LHCN-M2 (cell line): ENCODE results near the gene SEBOX. TPM values are rescaled to one million over a fixed set of nuclear protein-coding genes. Genes with fewer than 3 reads are reported as not detected.

Source experiments
- DNase-seq: peaks from one replicate; pipeline ENCODE4 v3.0.0-alpha.2; 2012; ENCODE audit warnings: low read depth
- total RNA-seq: library from RNA; depleted of rRNA; stranded (reverse); fragments of >200 nt; gene quantifications from 2 replicates; pipeline ENCODE4 v1.2.3, GENCODE V29; 2014

Gene SEBOX
- total RNA-seq, 1 experiment from 2014 or later = not detected

DNA sequence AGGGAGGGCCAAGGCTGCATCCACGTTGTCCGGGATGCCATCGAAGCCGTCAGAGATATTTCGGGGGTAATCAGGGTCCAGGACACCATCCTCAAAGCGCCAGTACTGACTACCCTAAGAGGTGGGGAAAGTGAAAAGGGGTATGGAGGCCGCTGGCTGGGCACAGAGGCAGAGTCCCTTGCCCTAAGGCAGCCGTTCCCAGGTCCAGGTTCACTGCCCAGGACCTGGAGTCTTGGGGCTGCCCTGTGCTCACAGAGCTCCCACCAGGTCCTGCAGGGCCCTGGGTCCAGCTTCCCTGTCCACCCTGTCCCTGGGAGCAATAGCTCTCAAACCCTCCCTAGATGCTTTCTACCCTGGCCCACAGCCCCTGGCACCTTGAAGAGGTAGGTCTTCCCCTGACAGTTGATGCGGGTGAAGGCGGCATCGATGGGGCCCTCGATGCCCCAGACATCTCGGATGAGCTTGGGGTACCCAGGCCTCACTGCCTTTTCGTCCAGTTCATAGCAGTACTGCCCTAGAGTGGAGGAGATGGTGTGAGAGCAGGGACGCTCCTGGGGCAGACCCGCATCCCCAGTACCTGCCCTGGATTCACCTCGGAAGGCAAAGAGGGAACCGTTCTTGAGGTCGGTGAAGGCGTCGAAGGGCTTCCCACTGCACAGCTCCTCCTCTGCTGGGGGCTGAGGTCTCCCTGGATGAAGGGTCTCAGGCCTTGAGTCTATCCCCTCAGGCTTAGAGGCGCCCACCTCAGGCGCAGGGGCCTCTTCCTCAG lies 4.1 kb upstream of the SEBOX start:
- DNase-seq = no peak

DNA sequence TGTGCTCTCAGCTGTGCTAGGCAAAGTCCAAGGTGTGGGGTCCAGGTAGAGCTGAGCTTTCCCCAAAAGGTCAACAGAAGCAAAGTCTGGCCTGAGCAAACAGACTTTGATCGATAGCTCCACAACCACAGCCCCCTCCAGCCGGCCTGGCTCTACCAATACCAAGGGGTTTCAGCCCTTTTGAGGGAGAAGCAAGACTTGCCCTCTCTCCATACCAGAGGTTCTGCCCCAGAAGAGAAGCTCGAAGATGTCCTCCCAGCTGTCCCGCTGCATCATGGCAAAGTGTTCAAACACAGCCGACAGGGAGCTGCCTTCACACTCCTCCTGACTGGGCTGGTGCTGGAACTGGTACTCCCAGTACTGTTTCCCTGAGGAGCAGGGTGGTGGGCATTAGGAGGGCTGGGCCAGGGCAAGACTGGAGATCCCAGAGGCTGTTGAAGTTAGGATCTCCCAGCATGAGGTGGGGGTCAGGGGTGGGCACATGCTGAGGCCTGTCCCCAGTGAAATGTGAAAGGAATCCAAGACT lies 3.4 kb upstream of the SEBOX start:
- DNase-seq = no peak

DNA sequence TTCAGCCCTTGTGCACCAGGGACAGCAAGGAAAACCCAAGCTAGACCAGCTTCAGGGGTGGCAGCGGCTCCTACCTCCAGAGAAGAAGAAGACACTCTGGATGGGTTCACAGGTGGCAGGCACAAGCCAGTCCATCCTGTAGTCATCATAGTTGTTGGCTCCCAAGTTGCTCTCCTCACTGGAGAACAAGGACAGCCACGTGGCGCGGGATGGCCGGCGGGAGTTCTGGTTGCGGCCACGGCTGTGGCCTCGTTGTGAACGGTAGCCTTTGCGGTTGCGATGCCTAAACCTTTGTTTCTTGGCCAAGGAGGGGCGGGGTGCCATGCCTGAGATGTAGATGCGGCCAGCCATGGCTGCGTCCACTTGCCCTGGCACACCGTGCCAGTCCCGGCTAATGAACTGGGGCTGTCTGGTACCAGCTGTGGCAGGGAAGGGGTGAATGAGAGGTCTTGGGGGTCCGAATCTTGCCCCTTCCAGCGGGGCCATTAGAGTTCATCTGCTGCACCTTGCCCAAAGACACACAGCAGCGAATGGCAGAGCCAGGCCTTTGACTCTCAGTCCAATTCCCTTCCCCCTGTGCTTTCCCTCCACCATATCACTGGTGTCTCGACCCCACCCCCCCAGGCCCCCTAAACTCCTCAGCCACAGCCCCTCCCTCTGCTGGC lies 2.8 kb upstream of the SEBOX start:
- DNase-seq = no peak

DNA sequence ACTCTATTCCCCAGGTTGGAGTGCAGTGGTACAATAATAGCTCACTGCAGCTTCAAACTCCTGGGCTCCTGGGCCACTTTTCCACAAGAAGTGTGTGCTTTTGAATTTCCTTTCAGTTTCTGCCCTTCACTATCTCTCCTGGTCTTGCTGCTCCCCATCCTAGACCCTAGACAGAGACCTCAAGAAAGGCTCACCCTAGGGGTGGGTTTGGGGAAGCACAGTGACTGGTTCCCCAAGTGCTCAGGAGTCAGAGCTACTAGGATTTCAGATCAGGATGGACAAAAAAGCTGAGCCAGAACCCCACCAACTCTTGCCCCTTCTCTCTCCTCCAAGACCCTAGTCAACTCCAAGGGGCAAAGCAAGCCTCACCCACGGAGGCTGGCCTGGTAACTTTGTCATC lies 1.6 kb upstream of the SEBOX start:
- DNase-seq = no peak

DNA sequence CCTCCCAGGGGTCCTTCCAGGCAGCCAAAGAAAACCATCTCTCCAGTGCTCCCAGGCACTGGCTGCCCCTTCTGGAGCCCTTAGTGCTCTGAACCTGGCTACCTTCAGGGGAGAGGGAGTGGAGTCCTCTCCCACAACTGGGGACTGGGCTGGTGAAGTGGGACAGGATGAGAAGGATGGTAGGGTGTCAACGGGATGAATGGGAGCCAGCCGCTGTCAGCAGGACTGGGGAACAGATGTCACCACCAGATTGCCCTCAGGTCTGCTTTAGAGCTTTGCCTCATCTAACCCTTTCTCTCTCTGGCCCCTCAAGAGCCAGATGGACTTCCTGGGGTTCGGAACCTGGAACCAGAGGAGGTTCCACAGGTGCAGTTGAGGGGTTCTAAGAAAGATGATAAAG lies 488 bp upstream of the SEBOX start:
- no peak for DNase-seq

DNA sequence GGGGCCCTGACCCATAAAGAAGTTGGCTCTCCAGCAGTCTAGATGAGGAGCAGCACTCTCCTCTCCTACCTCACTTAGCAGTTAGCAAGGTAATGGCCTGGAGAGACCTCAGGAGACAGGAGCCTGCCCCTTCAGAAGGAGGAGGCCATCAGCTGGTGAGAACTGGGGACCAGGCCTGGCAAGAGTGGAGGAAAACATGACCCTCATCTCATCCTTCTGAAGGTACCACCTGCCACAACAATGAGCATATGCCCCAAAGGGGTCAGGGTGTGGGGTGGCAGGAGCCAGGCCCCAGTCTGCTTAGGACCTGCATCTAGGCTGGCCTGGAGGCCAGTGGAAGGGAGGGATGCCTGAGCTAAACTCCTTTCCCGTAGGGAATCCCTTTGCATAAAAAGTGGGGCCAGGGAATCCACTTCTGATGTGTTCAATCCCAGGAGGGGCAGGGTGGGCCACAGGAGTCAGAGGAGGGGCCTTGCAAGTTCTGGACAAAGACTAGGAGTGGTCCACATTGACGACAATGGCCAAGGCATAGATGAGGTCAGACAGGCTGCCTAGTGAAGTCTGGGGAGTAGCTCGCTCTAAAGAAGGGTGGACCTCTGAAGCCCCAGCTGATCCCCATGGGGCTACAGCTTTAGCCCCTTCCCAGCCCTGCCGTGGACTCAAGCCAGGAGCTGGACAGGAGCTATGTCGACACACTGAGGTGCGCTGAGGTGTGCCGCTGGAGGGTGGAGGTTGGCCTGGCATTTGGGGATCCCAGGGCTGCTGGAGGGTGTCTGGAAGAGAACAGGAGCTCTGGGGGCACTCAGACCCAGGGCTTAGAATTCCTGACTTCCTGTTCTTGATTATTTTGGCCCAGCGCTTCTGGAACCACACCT lies 986 bp downstream of the SEBOX start:
- no peak for DNase-seq

DNA sequence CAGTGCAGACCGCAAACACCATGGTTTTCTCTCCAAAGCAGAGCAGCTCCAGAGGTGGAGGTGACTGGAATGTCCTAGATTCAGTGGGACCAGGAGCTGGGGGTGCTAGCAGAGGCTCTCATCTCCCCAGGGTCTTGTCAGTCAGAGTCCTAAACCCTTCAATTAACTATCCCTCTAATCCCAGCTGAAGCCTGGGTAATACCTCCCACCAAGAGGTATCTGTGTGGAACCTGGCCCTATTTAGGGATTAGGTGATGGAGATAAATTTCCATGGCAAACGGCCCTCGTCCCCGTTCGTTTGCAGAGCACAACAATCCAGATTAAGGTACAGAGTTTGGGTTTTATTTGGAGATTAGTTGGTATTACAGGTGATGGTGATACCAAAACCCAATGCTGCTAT lies 1.8 kb downstream of the SEBOX start:
- no peak for DNase-seq

DNA sequence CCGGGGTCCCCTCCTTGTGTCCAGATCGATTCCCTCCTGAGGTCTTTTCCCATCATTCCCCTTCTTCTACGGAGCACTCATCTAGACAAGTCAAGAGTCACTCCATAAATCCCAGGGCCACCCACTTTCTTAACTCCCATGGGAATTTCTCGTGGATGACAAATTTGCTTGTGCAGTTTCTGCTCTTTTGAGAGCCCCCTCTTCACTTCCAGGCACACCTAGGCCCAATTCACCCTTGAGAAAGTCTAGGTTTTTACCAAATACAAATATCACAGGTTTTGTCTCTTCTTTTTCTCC lies 7.2 kb downstream of the SEBOX start:
- DNase-seq = no peak

DNA sequence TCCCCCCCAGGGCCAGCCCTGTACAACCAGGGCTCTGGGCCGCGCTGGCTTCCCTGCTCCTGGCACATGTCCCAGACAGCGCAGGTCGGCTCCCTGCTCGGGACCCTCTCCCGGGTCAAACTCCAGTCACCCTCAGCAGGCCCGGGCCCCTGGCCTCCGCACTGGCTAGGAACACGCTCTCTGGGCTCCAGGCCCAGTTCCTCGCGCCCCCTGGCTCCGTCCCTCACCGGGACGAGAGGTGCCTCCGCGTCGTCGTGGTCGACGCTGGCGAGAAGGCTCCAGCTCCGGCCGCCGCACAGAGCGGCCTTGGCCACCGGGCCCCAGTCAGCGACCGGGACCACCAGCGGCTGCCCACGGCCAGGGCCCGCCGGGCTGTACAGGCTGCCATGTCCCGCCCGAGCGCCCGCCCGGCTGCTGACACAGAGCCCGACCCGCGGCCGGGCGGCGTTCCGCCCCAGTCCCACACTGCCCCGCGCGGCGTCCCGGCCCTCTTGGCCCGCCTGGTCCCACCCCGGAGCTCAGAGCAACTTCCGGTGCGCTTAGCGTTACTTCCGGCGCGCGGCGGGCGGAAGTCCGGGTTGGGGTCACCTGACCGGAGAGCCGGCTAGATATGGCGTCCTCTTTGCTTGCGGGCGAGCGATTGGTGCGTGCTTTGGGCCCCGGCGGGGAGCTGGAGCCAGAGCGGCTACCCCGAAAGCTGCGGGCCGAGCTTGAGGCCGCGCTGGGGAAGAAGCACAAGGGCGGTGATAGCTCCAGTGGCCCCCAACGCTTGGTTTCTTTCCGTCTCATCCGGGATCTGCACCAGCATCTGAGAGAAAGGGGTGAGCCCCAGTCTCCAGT lies 7.7 kb downstream of the SEBOX start, which contains the start of gene POLDIP2:
TSS of gene POLDIP2 (minus strand) at position 467 of the 840 bp plus-strand sequence. CDS start at position 388, 79 bp downstream.
- peak; percentile 91 for DNase-seq

DNA sequence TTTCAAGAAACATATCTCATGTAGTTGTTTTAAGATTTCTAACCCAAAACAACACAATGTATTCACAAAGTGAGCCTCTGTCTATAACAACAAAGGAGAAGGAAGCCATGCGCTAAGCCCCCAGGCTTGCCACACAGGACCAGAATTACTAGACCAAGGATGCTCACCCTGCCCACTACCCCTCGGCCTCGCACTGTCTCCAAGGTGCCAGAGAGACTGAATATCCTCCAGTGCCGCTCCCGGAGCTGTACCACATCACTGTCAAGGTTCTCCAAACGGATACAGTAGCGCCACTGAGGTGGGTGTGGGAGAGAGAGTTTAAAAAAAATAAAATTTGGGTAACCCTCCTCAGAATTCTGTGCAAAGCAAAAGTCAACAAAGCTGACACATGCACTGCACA lies 14.7 kb downstream of the SEBOX start:
- no peak for DNase-seq

DNA sequence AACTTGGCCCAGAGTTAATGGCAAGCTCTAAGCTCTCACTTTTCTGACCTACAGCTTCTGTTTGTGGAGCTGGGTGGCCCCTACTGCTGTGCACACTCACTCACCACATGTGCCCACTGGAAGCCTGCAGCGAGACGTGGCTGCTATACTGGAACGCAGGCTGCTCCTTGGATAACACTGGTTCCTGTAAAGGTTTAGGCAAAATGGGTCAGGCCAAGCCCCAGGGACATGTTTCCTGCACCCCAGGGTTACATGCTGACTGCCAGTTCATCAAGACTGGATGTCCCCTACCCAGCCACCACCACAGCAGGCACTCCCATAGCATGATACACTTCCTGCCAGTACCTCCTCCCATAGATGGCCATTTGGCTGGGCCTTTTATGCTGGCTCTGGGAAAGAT lies 16.0 kb downstream of the SEBOX start:
- no peak for DNase-seq

DNA sequence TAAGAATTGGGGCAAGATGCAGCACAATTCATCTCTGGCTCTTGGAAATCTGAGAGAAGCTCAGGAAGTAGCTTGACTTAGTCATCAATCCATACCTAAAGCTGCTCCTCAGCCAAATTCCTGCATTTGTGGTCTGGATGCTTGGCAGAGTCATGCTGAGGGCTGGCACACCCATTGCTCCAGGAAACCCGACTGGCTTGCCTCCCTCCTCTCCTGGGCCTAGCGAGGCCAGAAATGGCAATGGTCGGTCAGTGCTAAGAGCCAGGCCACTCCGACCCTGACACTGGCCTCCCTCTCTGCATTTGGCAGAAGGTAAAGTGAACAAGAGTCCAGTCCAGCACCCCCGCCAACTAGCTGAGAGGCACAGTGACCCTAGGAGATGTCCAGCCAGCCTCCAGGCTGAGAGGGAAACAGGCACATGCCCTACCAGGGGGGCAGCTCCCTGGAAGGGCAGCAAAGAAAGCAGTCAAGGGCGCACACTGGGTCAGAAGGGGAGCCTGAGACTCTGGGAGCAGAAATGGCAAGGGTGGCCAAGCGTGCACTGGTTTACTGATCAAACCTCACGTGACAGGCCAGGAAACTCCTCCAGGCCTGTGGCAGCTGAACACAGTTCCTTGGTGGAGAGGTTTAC lies 17.6 kb downstream of the SEBOX start:
- DNase-seq = peak; percentile 90

DNA sequence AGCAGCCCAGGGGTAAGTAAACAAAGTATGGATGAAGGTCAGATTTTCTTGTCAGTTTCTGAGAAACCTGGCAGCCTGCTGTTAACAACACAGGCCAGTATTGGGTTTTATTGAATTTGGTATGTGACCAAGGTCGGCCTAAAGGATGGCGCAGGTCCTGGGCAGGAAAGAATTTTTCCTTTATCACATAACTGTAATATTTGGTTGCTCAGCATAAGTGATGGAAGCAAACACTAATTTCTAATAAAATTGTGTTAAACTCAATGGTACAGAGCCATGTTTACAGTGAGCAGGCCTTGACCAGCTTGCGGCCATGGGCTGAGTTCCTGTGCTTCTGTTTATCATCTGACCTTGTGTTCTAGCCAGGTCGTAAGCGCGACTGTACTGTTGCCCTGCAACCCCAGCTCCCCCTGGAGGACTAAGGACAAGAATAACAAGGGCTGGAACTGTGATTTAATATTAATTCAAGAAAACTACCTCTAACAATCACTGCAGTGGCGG lies 18.2 kb downstream of the SEBOX start:
- no peak for DNase-seq

DNA sequence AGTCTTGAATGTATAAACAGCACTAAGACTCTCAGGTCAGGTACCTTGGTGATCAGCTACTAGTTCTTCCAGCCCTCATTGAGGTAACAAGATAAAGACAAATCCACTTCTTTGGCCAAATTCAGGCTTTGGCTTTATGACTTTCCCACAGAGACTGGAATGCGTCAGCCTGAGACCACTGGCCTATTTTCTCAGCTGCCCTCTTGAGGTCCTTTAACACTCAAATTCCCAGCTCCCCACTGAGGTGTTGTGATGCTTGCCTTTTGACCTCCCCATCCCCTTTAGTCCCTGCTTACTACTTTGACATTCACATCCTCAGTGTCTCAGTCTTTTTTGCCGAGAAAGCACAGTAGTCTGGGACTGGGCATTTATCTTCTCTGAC lies 18.8 kb downstream of the SEBOX start:
- no peak for DNase-seq

DNA sequence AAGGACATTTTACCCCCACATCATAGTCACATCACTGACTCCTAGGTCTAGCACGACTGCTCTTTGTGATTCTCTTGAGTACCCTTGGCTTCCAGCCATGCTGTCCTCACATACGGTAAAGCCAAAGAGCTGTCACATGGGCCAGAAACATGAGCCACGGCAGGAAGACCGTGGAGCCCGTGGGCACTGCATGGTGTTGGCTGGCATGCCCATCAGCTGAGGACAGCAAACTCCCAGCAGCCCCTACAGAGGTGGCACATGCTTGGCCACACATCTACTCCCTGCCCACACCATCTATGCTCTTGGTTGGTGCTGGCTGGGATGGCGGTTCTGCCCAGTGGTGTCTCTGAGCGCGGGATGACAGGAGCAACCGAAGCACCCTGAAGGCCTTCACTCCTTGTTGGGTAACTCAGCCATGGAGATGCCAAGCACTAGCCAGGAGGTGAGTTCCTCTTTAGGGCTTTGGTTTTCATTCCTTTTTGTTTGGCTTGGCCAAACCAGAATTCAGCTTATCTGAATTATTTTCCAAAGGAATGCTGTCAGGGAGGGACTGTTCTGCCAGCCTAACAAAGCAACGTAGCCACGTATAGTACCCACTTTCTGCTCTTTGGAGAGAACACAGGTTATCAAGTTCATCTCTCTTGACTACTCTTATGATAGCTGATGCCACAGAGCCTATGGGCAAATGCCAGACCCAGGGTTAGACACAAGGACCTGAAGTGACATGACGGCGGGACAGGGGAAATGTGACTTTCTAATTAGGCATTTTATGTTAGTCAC lies 19.4 kb downstream of the SEBOX start:
- DNase-seq = no peak

DNA sequence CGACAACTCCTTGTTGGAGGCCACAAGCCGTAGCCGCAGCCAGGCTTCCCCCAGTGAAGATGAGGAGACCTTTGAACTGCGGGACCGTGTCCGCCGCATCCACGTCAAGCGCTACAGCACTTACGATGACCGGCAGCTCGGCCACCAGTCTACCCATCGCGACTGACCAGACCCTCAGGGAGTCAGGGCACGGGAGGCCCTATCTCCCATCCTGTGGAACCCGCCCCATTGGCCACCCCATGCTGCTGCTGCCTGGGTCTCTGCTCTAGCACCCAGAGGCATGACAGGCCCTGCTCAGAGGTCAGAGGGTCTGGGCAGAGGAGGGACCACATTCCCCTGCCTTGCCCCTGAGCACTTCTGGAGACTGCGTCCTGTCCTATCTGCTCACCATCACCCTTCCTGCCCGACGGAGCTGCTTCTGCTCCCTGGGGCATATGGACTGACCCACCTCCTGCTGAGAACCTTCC lies 20.5 kb downstream of the SEBOX start:
- no peak for DNase-seq

DNA sequence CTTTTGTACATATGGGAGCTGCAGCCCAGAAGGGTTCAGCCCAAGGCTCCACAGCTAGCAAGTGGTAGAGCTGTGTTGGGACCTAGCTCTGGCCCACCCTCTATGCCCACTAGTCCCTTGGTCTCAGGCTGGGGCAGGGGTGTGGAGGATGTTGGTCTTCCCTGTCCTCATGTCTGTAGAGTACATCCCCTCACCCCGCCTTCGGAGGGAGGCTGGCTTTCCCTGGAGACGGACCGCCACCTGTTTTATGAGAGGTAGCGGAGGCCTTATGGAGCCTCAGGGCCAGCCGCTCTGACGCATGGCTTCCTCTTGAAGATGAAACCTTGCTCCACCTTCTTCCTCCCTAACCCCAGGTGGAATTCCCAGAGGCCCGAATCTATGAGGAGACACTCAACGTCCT lies 21.0 kb downstream of the SEBOX start:
- DNase-seq = no peak

DNA sequence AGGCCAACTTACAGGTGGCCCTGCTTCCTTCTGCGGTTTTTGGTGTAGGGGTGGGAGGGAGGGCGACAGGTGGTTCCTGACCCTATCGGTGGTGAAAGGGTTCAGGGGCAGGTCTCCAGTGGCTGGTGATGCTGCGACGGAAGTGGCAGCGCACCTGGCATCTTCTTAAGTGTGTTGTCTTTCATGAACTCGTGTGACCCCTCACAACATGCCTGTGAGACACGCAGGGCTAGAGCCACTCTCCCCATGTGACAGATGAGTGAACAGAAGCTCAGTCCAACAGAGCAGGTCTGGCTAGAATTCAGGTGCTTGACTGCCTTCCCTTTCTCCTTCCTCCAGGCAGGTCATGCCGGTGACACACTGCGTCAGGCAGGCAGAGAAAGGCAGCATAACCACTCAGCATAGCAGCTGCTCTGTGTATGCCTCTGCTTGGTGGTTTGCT lies 21.5 kb downstream of the SEBOX start:
- no peak for DNase-seq

DNA sequence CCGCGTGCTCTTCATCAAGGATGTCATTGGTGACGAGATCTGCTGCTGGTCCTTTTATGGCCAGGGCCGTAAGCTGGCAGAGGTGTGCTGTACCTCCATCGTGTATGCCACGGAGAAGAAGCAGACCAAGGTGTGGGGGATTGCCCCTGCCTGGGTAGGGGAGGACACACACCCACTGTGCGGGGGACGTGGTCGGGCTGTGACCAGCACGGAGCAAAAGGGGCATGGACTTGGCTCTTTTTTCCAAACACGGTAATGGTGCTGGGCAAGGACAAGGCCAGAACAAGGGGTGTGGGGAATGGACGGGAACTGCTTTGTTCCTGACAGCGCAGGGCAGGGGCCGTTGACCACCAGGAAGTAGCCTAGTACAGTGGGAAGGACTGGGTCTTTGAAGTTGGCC lies 22.7 kb downstream of the SEBOX start:
- no peak for DNase-seq

DNA sequence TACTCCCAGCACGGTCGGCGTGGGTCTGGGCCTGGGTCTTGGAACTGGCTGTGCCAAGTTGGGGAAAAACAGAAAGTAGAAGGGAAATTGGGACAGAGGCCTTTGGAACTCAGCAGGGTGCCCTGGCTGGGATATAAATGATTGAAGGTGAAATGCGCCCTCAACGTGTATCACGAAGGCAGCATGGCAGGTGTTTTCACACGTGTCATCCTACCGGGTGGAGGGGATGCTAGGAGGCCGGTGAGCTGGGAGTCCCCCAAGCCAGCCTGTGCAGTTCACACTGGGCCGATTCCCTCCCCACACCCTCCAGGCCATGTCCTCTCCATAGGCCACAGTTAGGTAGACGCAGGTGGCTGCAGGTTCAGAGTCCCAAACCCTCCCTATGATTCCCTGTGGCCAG lies 23.5 kb downstream of the SEBOX start:
- no peak for DNase-seq
